HG03520 (cell line): ENCODE results near the gene OR4D10.
"Not testable (repeated sequence)": the region's sequence is repeated elsewhere in the genome, so short reads cannot be mapped to it uniquely, and the experiment has no call there.

Experiments used
- ATAC-seq: cut with Tn5 transposase; IDR thresholded peaks from one replicate; pipeline ENCODE4 v1.9.1; 2021; ENCODE audit warnings: mild to moderate bottlenecking, moderate library complexity; ENCODE audit not compliant: unreplicated experiment

Gene OR4D10

DNA sequence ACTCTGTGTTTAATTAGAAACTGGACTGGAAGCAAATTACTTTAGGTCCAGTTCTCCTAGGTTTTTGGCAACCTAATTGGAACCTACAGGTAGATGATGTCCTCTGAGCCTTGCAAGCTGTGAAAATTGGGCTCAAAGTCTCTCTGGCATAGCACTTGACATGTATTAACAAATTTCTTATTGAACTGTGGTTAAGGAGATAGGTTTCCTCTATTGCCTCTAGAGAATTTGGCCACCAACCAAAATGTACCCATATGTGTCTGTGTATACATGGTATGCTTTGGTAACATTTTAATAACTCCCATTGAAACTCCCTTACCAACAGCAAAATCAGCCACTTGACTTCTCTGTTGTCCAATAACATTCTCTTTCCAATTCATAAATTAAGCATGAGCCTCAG, at the start of gene OR4D10:
Gene OR4D10, plus strand, starts transcription at position 301 of the 400 bp plus-strand sequence. CDS start 4,115 bp downstream, outside the sequence.
- ATAC-seq: no peak

DNA sequence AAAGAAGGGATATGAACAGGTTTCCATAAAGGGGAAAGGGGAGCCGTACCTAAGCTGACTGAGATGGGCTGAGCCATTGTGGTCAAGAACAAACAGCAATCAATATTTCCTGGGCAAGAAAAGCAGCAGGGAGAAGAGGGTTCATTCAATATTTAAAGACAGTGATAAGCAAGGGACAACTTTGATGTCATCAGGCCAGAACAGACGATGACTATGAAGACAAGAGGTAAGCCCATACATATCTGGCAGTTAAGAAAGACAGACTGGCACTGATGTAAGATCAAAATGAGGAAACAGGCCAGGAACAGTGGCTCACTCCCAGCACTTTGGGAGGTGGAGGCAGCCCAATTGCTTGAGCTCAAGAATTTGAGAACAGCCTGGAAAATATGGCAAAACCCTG, 49.3 kb upstream of the OR4D10 start:
- no peak for ATAC-seq

DNA sequence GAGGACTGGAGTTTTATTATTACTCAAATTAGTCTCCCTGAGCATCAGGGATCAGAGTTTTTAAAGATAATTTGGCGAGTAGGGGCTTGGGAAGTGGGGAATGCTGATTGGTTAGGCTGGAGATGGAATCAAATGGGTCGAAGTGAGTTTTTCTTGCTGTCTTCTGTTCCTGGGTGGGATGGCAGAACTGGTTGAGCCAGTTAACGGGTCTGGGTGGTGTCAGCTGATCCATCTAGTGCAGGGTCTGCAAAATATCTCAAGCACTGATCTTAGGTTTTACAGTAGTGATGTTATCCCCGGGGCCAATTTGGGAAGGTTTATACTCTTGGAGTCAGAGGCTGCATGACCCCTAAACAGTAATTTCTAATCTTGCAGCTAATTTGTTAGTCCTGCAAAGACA, 48.0 kb upstream of the OR4D10 start:
- ATAC-seq: no peak

DNA sequence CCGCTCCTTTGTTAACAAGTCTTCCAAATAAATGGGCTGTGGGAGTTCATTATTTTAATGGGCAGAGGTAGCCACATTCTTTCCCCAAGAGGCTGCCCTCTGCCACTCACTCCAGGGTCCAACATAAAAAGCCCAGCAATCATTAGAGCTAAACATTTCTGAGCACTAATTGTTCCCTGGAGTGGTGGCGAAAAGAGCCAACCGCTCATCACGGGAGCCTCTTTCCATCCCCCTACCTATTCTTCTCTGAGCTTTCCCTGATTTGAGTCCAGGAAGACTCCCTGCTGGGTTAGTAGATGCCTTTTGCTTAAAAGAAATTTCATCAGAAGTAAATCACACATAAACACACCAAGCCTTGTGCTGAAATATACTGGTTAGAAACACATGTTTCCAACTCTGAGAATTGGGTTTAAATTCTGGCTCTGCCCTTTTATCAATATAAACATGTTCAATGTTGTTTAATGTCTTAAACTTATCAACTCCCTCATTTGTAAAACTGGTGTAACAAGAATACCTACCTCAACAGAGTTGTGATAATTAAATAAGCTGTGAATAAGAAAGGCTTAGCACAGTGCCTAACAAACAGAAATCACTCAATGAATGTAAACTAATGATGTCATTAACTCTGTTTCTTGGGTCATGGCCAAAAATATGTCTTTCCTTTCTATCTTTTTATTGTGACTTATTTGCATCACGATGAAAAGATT, 46.6 kb upstream of the OR4D10 start, which contains the start of gene OR5A2:
Gene OR5A2, minus strand, starts transcription at position 53 of the 707 bp plus-strand sequence. CDS start 3,460 bp downstream, outside the sequence.
- ATAC-seq: no peak

DNA sequence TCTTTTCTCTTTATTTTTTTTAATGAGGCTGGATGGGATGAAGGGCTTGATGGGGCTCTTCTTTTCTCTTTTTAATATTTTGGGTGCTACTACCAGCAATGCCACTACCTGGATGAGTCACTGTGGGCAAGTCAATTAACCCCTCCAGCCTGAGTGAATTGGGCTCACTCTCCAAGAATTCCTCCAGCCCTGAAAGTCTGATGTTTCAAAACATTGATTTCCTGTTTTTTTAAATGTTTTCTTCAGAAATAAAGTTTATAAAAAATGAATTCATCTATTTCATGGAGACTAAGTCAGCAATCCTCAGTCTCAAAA, 46.1 kb upstream of the OR4D10 start:
- no peak for ATAC-seq

DNA sequence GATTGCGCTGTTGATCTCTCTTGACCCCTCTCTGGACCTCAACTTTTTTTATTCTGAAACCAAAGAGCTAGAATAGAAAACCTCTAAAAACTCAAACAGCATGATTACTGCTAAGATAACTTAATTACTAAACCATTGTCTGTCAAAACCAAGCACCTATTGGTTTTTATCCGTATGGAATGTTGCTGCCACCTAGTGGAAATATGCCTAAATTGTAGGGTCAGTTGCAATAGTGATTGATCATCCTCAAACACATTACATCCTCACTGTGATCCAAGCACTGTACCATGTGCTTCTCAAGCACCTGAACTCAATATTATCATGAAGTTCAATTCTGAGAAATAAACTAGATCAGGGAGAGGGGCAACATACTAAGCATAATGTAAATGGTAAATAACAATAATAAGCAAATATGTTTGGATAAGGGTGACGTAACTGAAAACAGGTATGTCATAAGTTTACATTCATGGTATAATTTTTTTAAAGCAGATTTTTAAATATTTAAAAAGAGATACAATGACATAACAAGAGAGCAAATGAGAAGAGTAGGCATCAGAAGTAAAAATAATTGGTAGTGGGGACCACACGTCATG, 43.1 kb upstream of the OR4D10 start:
- ATAC-seq: peak; percentile 81

DNA sequence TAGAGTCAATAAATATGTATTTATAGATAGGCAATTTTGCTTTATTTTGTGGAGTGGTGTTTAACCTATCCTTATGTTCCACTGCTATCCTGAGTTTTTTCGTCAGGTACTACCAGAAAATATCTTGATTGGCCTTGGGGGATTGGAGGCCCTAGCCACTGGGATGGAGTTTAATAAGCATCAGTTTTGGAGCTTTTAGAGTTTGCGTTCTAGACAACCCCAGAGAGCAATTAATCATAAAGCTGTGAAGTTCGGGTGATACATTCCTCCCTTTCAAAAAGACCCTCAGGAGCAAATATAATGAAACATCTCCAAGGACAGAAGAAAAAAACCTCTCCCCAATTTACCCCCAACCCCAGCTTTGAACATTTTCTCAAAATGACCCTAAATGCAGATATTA, 36.9 kb upstream of the OR4D10 start, which contains the start of gene OR5A1:
Gene OR5A1, plus strand, starts transcription at position 301 of the 400 bp plus-strand sequence. CDS start 6,700 bp downstream, outside the sequence.
- ATAC-seq: no peak

DNA sequence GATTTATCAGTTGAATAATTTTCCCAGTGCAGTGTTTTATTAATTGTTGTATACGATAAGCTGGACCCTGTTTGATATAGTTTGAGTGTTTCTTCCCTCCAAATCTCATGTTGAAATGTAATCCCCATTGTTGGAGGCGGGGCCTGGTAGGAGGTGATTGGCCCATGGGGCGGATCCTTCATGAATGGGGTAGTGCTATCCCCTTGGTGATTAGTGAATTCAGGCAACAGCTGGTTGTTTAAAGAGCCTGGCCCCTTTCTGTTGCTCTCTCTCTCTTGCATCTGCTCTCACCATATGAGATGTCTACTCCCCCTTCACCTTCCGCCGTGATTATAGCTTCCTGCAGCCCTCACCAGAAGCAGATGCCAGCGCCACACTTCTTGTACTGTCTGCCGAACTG, 35.3 kb upstream of the OR4D10 start:
- ATAC-seq: no peak

DNA sequence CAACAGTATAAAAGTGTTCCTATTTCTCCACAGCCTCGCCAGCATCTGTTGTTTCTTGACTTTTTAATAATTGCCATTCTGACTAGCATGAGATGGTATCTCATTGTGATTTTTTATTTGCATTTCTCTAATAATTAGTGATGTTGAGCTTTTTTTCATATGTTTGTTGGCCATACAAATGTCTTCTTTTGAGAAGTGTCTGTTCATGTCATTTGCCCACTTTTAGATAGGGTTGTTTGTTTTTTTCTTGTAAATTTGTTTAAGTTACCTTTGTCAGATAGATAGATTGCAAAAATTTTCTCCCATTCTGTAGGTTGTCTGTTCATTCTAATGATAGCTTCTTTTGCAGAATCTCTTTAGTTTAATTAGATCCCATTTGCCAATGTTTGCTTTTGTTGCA, 27.5 kb upstream of the OR4D10 start:
- ATAC-seq: not testable (repeated sequence)

DNA sequence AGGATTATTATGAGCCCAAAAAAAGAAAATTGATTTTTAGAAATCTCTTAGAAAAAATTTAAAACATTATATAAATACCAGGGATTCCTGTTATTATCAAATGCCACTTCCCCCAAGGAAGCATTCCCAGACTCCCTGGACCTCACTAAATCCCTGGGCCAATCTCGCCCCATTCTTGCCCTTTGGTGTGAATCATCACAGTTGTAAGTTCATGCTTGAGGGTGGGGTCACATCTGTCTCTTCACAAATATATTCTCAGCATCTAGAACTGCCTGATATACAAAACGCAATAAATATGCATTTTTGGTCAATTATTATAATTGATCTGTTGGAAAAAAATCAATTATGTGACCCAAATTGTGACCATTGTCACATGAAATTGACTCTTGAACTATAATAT, 24.6 kb upstream of the OR4D10 start:
- ATAC-seq: no peak

DNA sequence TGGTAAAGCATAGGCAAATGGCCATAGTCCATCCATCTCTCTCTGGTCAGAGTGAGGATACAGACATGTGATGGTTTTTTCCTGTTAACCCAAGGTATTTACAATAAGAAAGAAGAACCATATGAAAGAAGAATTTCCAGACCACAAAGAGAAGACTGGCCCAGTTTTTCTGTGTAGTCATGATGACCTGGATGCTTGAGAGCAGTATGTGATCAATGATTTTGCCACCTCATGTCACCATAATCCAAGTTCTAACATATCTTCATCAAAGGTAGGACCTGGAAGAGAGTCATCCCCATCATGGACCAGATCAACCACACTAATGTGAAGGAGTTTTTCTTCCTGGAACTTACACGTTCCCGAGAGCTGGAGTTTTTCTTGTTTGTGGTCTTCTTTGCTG, 16.5 kb upstream of the OR4D10 start, which contains the start of gene OR4D6:
Gene OR4D6, plus strand, starts transcription at position 301 of the 400 bp plus-strand sequence. Its CDS starts 0 bp downstream, at position 301.
- no peak for ATAC-seq

DNA sequence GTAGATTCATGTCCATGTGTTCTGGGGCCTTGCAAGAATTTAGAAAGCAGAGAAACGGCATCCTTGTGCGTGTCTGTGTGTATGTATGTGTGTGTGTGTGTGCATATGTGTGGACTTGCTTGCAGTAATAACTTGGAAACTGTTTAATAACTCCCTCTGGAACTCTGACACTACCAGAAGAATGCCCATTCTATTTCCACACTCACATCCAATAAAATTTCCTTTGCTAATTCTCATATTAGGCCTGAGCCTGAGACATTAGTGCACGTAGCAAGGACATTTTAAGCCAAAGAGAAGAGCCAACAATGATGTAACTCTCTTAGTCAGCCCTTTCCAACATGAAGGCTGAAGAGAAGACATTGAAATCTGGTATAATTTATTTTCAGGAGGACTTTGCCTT, 13.2 kb upstream of the OR4D10 start:
- ATAC-seq: no peak

DNA sequence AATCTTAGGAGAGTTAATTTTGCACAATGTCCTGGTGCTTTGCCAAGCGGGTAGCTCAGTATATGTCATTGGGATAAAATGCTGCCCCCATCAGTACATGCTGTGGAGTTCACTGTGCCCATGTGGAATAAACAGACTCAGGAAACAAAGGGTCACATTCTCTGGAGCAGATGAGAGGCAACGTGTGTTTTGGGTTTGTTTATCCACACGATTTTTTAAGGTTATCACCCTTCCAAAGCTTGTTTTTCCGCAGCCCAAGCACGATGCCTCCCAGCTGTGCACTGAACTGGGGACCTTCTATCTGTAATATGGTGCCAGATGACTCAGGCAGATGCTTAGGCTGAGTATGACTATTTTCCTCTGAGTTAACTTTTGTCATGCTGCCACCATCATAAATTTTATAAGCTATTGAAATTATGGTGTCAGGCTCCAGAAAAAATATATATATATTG, 9.9 kb upstream of the OR4D10 start:
- no peak for ATAC-seq

DNA sequence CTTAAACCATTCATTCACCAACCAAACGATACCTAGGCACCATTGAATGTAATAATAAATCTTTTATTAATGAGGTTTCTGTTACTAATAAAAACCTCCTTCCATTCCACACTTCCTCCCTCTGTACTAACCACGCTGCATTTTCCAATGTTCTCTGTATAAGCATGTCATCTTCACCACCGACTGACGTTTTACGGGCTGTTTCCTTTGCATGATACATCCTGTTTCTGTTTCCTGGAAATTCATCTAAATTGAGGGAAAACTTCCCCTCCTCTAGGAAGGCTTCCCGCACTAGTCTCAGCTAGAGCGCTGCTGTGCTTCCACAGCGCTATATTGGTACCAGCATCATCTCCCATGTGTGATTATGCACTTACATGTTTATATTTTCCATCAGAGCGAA, 2.1 kb downstream of the OR4D10 start:
- ATAC-seq: no peak

DNA sequence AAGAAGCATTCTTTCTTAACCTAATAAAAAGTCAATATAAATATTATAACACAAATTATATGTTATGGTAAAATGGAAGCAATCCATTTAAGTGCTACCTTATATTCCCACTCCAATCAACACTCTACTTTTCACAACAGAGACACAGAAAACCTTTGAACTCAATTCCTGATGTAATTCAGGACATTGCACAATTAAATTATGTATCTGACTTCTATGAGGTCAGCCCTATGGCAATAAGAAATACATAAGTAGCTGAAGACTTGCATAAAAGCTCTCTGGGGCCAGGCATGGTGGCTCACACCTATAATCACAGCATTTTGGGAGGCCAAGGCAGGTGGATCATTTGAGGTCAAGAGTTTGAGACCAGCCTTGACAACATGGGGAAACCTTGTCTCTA, 6.8 kb downstream of the OR4D10 start:
- ATAC-seq: no peak

DNA sequence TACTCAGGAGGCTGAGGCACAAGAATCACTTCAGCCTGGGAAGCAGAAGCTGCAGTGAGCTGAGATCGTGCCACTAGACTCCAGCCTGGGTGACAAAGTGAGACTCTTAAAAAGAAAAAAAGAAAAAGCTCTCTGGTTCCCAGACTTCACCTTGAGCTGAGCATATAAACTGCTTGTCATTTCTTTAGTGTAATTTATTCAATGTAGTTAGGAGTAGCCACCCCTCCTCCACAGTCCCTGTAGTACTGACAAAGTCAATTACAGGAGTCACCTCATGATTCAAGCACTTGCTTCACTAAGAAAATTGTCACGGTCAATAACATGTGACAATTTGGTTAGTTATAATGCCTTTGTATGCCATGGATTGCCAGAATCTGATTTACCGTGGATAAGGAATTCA, 7.2 kb downstream of the OR4D10 start:
- ATAC-seq: no peak

DNA sequence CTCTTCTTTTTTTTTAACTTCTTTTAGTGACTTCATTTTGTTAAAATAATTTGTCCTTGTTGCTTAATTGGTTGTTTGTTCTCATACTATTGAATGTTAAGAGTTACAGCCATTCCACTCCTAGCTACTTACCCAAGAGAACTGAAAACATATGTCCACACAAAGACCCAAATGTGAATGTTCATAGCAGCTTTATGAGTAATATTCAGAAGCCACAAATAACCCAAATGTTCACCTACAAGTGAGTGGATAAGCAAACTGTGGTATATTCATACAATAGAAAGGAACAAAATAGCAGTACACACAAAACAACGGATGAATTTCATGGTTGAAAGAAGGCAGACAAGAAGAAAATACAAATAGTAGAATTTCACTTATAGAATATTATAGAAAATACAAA, 28.8 kb downstream of the OR4D10 start:
- no peak for ATAC-seq

DNA sequence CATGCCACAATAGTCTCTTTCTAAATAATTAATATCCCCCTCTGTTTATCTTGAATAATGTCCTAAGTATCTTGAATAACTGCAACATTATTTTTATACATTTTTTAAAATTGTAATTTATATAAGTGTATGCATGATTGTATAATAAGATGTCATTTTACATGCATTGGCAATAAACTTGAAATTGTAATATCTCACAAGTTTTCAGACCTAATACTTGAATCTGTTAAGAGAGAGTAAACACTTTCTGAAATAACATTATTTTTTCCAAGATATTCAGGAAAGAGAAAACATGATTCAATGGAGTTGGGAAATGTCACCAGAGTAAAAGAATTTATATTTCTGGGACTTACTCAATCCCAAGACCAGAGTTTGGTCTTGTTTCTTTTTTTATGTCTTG, 30.2 kb downstream of the OR4D10 start, which contains the start of gene OR4D11:
Gene OR4D11, plus strand, starts transcription at position 301 of the 400 bp plus-strand sequence. Its CDS starts 0 bp downstream, at position 301.
- no peak for ATAC-seq

DNA sequence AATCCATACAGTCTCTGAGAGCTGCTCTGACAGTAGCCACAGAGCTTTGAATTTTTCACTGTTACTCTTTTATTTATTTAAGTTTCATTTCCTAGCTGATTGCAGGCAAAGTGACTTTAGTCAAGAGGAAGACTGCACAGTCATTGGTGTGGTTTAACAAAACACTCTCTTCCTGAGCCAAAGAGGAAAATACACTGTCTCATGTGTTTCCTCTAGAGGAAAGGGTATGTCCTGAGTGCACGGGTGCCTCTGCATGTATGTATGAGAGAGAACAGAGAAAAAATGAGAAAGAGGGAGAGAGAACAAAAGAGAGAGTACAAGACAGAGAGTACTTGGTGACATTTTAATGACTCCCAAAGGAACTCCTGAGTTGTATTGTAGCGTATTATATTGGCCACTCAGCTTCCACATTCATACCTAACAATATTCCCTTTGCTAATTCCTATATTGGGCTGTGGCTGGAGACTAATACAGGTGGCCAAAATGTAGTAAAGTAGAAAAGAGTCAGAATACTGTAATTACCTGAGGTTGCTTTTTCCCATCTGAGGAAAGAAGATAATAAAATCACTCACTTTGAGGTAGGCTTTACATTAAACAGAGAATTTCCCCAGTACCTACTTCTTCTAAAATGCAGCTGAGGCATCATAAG, 38.0 kb downstream of the OR4D10 start, which contains the start of gene OR4D9:
Gene OR4D9, plus strand, starts transcription at position 599 of the 649 bp plus-strand sequence. CDS start 3,374 bp downstream, outside the sequence.
- no peak for ATAC-seq

DNA sequence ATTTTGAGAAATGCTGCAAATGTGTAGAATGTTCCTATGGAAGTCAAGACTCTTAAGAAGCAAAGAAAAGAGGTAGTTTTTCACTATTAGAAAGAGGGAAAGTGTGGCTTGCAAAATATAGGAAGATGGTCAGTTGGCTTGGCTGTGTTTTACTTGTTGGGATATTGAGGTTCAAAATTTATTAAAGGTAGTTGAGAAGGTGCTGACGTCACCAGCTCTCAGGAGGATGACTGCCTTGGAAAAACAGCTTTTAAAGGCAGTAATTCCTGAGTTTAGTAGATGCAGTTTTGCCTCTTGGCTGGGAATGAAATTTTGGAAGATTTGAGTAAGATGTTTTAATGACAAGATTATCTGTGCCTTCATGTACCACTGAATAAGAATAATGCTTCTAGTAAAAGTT, 38.6 kb downstream of the OR4D10 start:
- ATAC-seq: no peak

DNA sequence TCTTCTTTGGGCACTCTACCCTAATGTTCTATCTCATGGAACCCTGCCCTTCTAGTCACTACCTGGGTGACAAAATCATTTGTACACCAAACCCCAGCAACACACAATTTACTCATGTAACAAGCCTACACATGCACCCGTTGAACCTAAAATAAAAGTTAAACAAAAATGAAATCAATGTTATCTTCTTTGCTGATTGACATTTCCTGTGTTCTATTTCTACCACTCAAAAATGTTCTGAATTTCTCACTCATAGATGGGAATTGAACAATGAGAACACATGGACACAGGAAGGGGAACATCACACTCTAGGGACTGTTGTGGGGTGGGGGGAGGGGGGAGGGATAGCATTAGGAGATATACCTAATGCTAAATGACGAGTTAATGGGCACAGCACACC, 47.0 kb downstream of the OR4D10 start:
- not testable (repeated sequence) for ATAC-seq

DNA sequence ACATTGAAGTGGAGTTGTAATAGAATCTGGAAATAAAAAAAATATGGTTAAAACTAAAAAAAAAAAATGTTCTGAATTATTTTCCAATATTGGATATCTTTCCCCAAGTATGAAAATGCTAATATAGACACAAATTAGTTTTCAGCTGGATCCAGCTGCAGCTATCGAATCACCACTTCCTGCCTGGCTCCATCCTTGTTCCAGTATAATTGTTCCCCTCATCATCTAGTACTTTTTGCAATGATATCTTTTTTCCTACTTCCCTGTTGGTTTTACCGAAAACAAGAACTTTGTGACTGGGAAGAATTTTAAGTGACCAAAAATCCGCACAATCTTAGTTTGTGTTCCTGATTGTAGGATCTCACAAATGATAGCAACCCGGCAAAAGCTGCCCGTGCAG, 47.6 kb downstream of the OR4D10 start:
- no peak for ATAC-seq
